Activated CD4-positive, alpha-beta T cell treated with anti-CD3 and anti-CD28 coated beads for 1 hour (primary cell): ENCODE data around the gene ZSCAN30.

Source experiments
- DNase-seq: peaks from one replicate; pipeline ENCODE4 v3.0.0-alpha.2; 2020

Gene ZSCAN30

DNA sequence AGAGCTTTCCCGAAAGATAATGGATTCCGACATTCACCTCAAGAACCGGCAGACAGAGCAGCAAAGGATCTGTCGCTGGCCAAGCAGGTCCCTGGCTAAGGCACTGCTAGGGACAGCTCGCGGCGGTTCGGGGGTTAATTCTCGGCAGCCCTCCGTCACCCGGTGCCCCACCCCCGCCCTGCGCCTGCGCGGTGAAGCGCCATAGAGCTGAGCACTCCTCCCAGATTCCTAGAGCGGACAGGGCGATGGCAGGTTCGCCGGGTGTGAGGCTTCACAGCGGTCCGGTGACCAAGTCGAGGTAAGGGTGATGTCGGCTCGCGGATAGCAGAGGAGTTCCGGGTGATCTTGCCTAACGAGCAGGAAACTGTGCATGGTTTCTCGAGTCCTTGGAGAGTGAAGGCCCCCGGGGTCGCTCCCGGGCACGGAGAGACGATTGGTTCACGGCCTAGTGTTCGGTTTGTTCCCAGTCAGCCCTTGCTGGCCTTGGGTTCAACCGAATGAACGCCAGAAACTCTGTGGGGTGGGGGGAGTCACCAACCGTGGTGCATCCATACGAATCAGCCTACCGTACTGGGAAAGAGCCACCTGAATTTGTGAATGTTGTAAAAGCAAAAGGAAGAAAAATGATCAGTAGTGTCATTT lies at the start of gene ZSCAN30:
Gene ZSCAN30, minus strand, starts transcription at position 136 of the 642 bp plus-strand sequence. CDS start 25,877 bp downstream, outside the sequence.
- DNase-seq = peak; percentile 93

DNA sequence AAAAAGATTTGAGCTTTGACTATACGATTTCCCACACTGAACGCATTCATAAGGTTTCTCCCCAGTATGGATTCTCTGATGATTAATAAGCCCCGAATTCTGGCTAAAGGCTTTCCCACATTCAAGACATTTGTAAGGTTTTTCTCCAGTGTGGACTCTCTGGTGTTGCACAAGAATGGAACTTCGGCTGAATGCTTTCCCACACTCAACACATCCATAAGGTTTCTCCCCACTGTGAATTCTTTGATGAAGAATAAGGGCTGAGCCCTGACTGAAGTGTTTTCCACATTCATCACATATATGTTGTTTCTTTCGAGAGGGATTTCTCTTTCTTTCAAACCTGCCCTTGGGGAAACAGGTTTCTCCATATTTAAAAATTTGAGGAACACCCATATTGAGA lies 47.3 kb upstream of the ZSCAN30 start:
- no peak for DNase-seq

- DNase-seq = no peak
These were observed 45.8 kb upstream of the ZSCAN30 start for GRCh38 chr18:35335866-35336265.

GRCh38 chr18:35334821-35335220 lies 44.8 kb upstream of the ZSCAN30 start:
- no peak for DNase-seq

DNA sequence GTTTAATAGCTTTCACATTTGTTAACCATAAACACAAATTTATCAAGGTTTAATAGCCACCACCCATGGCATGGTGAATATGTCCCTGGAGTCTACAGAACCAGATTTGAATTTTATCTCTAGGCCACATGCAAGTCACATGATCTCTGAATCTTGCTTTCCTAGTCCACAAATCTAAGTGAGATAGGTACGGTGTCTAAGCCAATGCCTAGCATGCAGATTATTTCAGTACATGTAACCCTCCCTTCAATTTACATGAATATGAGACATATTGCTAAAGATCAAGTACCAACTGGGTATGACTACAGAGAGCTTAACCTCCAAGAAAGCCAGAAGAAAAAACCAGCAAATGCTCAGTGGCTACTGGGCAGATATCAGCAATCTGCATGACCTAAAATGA lies 44.2 kb upstream of the ZSCAN30 start:
- DNase-seq = no peak

DNA sequence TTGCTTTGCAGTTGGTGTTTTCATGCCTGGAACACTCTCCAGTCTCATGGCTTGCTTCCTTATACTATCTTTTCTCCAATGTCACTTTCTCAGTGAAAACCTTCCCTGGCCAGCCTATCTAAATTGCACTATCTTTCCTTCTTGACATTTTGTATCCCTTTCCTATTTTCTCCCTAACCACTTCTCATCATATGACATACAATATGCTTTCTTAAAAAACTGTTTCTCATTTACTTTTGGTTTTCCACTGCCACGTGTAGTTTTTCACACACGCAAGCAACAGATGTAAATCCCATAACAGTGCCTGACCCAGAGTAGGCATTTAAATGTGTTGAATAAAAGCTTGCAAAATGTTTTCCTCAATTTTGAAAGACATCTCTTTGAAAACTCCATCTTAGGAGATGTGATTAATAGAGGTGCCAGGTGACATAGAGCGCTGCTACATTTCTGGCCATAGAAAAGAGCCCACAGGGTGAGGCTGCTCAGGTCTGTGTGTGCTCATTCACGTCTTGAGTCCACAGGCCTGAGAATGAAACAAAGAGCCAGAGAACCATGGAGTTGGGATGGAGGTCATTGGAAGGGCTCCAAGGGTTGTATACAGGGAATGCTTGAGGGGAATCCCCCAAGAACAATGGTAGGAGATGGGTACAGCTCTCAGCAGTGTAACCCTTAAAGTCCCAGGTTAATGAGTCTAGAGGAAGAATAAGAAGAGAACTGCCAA lies 41.5 kb upstream of the ZSCAN30 start:
- DNase-seq = no peak

- DNase-seq = no peak
These were observed 38.8 kb upstream of the ZSCAN30 start for GRCh38 chr18:35328868-35329267.

- DNase-seq = no peak
These were observed 36.8 kb upstream of the ZSCAN30 start for GRCh38 chr18:35326695-35327387.

DNA sequence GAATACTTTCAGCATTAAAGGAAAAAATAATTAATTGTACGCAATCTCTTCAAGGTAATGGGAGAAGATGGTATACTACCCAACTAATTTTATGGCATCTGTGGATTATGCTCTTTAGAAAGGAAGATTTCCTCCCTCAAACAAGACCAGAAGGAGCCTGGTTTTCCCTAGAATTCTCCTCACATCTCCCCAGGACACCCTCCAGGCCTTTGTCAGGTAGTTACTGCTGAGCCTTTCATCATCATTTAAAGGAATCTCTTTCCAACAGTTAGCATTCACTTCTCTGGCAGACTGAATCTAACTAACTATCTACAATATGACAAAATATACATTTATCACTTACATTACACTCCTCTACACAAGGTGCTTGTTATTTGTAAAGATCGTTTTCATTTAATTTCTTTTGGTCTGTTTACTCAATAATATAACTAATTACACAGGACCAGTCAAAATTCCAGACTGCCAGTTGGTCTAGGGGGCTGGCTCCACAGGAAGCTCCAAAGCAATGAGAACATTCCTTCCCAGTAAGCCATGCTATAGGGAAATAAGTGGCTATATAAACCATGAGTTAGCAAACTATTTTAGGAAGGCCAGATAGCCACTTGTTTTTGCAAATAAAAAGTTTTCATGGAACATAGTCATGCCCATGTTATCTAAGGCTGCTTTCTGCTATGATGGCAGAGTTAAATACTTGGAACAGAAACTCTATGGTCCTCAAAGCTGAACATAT lies 35.1 kb upstream of the ZSCAN30 start:
- no peak for DNase-seq

DNA sequence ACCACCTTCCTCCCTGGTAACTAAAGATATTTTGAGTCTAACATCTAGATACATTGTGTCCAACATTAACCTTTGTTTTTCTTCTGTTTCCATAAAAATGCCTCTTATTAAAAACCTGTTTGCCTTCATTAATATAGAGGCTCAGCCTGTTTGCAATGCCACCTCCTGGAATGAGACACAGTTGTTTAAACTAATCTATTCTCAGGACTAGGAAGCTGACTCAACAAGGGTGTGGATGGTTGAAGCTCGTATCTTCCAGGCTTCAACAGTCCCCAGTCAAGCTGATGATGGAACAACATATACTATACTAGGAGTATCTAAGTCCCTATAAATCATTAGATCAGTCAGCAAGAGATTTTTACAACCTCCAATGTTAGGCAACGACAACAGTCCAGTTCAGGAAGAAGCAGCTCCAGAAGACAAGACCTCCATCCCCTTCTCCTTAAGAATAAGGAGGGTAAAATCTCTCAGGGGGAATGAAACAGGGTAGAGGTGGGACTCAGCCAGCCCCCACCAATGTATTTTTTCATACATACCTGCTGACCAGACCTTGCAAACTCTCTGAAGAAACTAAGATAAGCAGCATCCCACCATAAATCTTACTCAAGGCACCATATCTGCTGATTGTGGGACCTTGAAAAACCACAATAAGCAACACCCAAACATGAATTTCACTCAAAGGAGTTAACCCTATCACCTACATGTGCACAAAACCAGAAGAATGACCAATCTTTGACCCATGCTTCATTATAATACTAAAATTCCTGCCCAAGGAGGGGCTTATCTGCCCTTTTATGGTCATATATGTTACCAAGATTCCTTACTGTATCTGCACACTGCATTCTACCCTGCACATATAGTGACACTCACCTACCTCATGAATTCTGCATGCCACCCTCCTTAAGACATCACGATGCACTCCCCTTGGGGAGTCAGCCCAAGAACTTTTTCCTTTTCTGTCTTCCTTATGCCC lies 32.7 kb upstream of the ZSCAN30 start:
- no peak for DNase-seq

- no peak for DNase-seq
These were observed 21.5 kb upstream of the ZSCAN30 start for GRCh38 chr18:35311496-35311895.

GRCh38 chr18:35306588-35307250 lies 16.7 kb upstream of the ZSCAN30 start:
- DNase-seq = no peak

- no peak for DNase-seq
These were observed 13.6 kb upstream of the ZSCAN30 start for GRCh38 chr18:35303610-35304009.

DNA sequence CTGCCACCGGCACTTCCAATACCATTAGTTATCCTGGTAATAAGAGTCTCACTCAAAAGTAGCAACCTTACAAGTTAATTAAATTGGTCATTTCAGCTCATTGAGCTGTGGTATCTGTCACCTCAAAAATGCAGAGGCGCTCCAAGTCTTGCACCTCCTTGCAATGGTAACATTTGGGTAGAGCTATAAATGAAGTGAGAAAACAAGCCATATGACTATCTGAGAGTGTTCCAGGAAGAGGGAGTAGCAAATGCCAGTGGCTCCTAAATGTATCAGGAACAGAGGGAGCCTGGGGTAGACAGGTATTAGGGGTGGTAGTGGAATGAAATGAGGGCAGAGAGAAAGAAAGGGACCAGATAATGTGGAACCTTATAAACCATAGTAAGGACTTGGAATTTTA lies 6.0 kb upstream of the ZSCAN30 start:
- no peak for DNase-seq

- DNase-seq = no peak
These were observed 1.1 kb upstream of the ZSCAN30 start for GRCh38 chr18:35291166-35291565.

GRCh38 chr18:35289727-35290093 lies 319 bp downstream of the ZSCAN30 start:
- DNase-seq = no peak

DNA sequence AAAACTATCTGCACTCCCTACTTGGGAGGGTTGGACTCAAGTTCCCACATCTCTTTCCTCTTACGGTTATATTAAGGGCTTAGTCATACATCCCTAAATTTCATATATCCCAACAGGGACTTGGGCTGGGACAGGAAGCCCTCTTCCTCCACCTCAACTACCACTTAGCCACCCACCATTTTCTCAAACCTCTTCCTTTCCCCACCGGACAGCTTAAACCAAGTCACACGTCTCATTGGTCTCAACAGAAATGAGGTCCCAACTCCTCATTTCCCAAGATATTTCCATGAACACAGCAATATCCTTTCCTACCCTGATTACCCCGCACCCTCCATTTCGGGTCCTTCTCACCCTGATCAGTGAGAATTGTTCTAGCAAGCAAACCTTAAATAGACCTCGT lies 736 bp downstream of the ZSCAN30 start:
- no peak for DNase-seq

GRCh38 chr18:35284841-35285240 lies 5.2 kb downstream of the ZSCAN30 start:
- DNase-seq = no peak

GRCh38 chr18:35283923-35284794 lies 5.9 kb downstream of the ZSCAN30 start:
- DNase-seq = no peak

DNA sequence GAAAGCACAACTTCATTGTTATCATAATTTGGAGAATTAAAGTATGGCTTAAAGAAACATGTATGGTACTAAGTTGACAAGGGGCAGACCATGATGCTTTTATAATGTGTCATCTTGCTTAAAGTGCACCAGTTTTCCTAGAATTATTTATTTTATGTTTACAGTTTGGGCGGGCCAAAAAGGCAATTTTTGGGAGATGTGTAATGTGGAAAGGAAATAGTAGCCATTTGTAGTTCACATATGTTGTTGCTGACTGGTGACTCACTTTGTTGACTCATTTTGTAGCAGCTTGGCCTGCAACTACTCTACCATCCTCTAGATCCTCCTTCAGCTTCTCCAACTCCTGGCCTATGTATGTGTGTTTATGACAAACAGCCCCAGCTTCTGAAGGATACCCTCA lies 7.7 kb downstream of the ZSCAN30 start:
- no peak for DNase-seq

- no peak for DNase-seq
These were observed 11.1 kb downstream of the ZSCAN30 start for GRCh38 chr18:35278969-35279368.
